HUES6 (cell line): ENCODE results near the gene E4F1.
"Not testable (repeated sequence)": the region's sequence is repeated elsewhere in the genome, so short reads cannot be mapped to it uniquely, and the experiment has no call there.

Experiments used
- H3K27ac ChIP-seq: 2 replicates; pipeline ENCODE4 v1.7.0; 2013; ENCODE audit warnings: low read depth, mild to moderate bottlenecking, low read length, inconsistent platforms
- H3K27me3 ChIP-seq: 2 replicates; pipeline ENCODE4 v1.6.1; 2013; ENCODE audit warnings: low read length; ENCODE audit not compliant: control insufficient read depth, insufficient read depth
- H3K36me3 ChIP-seq: 2 replicates; pipeline ENCODE4 v1.6.1; 2013; ENCODE audit warnings: low read length; ENCODE audit not compliant: control insufficient read depth, insufficient read depth
- H3K4me1 ChIP-seq: 2 replicates; pipeline ENCODE4 v1.6.1; 2013; ENCODE audit warnings: low read length; ENCODE audit not compliant: control insufficient read depth, insufficient read depth
- H3K4me3 ChIP-seq: 2 replicates; pipeline ENCODE4 v1.5.1; 2013; ENCODE audit warnings: low read depth, low read length
- H3K9ac ChIP-seq: one replicate; pipeline ENCODE4 v1.6.1; 2013; ENCODE audit warnings: mild to moderate bottlenecking, low read length
- H3K9me3 ChIP-seq: 2 replicates; pipeline ENCODE4 v1.6.1; 2013; ENCODE audit warnings: low read depth, low read length; ENCODE audit not compliant: control insufficient read depth, insufficient read depth

E4F1 gene

GRCh38 chr16:2252806-2253148 lies 29.4 kb downstream of the E4F1 start:
- Histone ChIP-seq H3K9ac (no peak overlapping the region), H3K27ac (no peak overlapping the region), H3K4me3 (no peak overlapping the region), H3K9me3 (no peaks in the 10 kb centered on the region), H3K4me1 (peaks cover 10% of the 10 kb centered on the region; the same call in 1 of the 2 replicates), H3K27me3 (no peaks in the 10 kb centered on the region), H3K36me3 (peaks cover 66% of the 10 kb centered on the region)

- H3K9me3 ChIP-seq, result no peaks in the 10 kb centered on the region
- H3K4me3 ChIP-seq, result no peak overlapping the region
- peaks cover 71% of the 10 kb centered on the region for H3K36me3 ChIP-seq
- H3K4me1 ChIP-seq, result peaks cover 10% of the 10 kb centered on the region; the same call in 1 of the 2 replicates
- H3K27ac ChIP-seq, result no peak overlapping the region
- H3K27me3 ChIP-seq, result no peaks in the 10 kb centered on the region
- H3K9ac ChIP-seq, result no peak overlapping the region
These were observed 29.9 kb downstream of the E4F1 start for GRCh38 chr16:2253293-2253692.

- H3K9ac ChIP-seq, result no peak overlapping the region
- H3K27ac ChIP-seq, result no peak overlapping the region
- no peak overlapping the region for H3K4me3 ChIP-seq
- peaks cover 95% of the 10 kb centered on the region for H3K36me3 ChIP-seq
- H3K4me1 ChIP-seq, result peaks cover 10% of the 10 kb centered on the region; the same call in 1 of the 2 replicates
- H3K9me3 ChIP-seq, result no peaks in the 10 kb centered on the region
- H3K27me3 ChIP-seq, result no peaks in the 10 kb centered on the region
These were observed 33.2 kb downstream of the E4F1 start for GRCh38 chr16:2256531-2257140.

- no peaks in the 10 kb centered on the region for H3K9me3 ChIP-seq
These were observed 34.3 kb downstream of the E4F1 start for GRCh38 chr16:2257726-2258125.

GRCh38 chr16:2258530-2258929 lies 35.1 kb downstream of the E4F1 start:
- H3K9me3 ChIP-seq, H3K4me1 ChIP-seq, H3K27me3 ChIP-seq, H3K4me3 ChIP-seq, H3K9ac ChIP-seq, H3K27ac ChIP-seq: not testable (repeated sequence)
- H3K36me3 ChIP-seq, result peaks cover 98% of the 10 kb centered on the region

More at GRCh38 chr16:2257726-2258125, 34.3 kb downstream of the E4F1 start:
- no peak overlapping the region for H3K27ac ChIP-seq
- H3K9ac ChIP-seq, result no peak overlapping the region
- peaks cover 98% of the 10 kb centered on the region for H3K36me3 ChIP-seq
- no peak overlapping the region for H3K4me3 ChIP-seq
- H3K4me1 ChIP-seq, result 0 out of 2 replicates have a peak, but pooled peaks cover 1% of the 10 kb centered on the region
- no peaks in the 10 kb centered on the region for H3K27me3 ChIP-seq

- H3K9ac ChIP-seq, result no peak overlapping the region
- H3K36me3 ChIP-seq, result peaks cover 99% of the 10 kb centered on the region
- H3K27me3 ChIP-seq, result no peaks in the 10 kb centered on the region
- no peaks in the 10 kb centered on the region for H3K4me1 ChIP-seq
- H3K9me3 ChIP-seq, result no peaks in the 10 kb centered on the region
- H3K4me3 ChIP-seq, result no peak overlapping the region
- no peak overlapping the region for H3K27ac ChIP-seq
These were observed 36.9 kb downstream of the E4F1 start for GRCh38 chr16:2260250-2260649.

- not testable (repeated sequence) for H3K9me3 ChIP-seq, H3K27me3 ChIP-seq, H3K4me1 ChIP-seq, H3K27ac ChIP-seq, H3K9ac ChIP-seq, H3K4me3 ChIP-seq
- H3K36me3 ChIP-seq, result peaks cover 76% of the 10 kb centered on the region
These were observed 39.6 kb downstream of the E4F1 start for GRCh38 chr16:2263026-2263425.

- peaks cover 38% of the 10 kb centered on the region for H3K36me3 ChIP-seq
These were observed 43.5 kb downstream of the E4F1 start for GRCh38 chr16:2266887-2267286.

GRCh38 chr16:2267505-2267912 lies 44.1 kb downstream of the E4F1 start:
- Histone ChIP-seq H3K36me3 (peaks cover 32% of the 10 kb centered on the region), H3K4me3 (peak overlapping the region; percentile 94), H3K27ac (peak overlapping the region; percentile 96), H3K9ac (peak overlapping the region; percentile 93)
- H3K4me1 ChIP-seq, H3K27me3 ChIP-seq, H3K9me3 ChIP-seq: not testable (repeated sequence)

More at GRCh38 chr16:2266887-2267286, 43.5 kb downstream of the E4F1 start:
- not testable (repeated sequence) for H3K27me3 ChIP-seq, H3K4me1 ChIP-seq, H3K9me3 ChIP-seq
- Histone ChIP-seq H3K27ac (peak overlapping the region; percentile 96; the same call in 1 of the 2 replicates), H3K4me3 (peak overlapping the region; percentile 94), H3K9ac (peak overlapping the region; percentile 93)

GRCh38 chr16:2267913-2268666 lies 44.7 kb downstream of the E4F1 start, which contains the start of gene RNPS1:
TSS of gene RNPS1 (minus strand) at chr16:2268126. CDS start at chr16:2264643, 3,483 bp downstream.
- Histone ChIP-seq H3K9me3 (no peaks in the 10 kb centered on the region), H3K9ac (peak within 1 kb of the TSS; percentile 93), H3K4me3 (peak within 1 kb of the TSS; percentile 94), H3K36me3 (peaks cover 26% of the 10 kb centered on the region), H3K27me3 (no peaks in the 10 kb centered on the region), H3K27ac (peak within 1 kb of the TSS; percentile 96), H3K4me1 (peaks cover 7% of the 10 kb centered on the region; the same call in 1 of the 2 replicates)

- no peaks in the 10 kb centered on the region for H3K9me3 ChIP-seq
- peaks cover 9% of the 10 kb centered on the region for H3K36me3 ChIP-seq
- peaks cover 7% of the 10 kb centered on the region; the same call in 1 of the 2 replicates for H3K4me1 ChIP-seq
- H3K27me3 ChIP-seq, result no peaks in the 10 kb centered on the region
- no peak overlapping the region for H3K27ac ChIP-seq
- H3K9ac ChIP-seq, result no peak overlapping the region
- H3K4me3 ChIP-seq, result no peak overlapping the region
These were observed 46.7 kb downstream of the E4F1 start for GRCh38 chr16:2270070-2270462.
